Inferior parietal cortex (tissue), 1 donor: ENCODE measurements around the gene ZNF503.
"Not testable (repeated sequence)": the region's sequence is repeated elsewhere in the genome, so short reads cannot be mapped to it uniquely, and the experiment has no call there.

Experiments used
- DNase-seq: peaks from one replicate; pipeline ENCODE4 v3.0.0-alpha.2; 2016; ENCODE audit errors: extremely low spot score

ZNF503 gene

DNA sequence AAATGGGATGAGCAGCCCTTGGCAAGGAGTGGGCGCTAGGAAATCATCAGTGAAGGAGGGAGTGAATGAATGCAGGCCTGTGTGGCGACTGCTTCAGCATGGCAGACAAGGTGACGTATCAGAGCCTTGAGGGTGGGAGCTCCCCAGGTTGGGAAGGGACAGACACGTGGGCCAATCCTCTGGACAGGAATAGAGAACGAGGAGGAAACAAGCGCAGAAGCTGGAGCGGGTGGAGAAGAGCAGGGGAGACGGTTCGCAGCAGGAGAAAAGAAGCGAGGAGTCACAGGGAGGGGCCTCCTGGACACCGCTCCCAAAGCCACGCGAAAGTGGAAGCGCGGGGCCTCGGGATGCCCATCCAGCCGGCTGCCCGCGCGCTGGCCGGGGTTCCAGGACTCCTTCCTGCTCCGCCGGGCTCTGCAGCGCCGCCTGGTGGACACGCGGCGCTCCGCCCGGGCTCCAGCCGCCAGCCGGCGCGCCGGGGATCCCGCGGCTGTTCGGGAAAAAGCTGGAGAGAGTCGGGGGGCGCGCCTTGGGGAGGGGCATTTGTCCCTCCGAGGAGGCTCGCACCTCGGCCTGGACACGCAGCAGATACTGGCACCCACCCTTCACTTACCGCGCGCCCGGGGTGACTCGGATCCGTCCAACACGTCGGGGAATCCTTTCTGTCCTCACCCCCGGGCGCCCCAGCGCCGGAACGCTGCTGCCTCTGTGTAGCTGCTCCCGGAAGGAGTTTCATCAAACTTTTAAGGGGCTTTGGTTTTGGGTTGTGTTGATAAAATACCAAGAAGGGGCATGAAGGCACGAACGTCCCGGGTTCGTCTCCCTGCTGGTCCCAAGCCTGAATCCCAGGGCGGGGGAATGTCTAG is 6.3 kb downstream of the ZNF503 start:
- no peak for DNase-seq

DNA sequence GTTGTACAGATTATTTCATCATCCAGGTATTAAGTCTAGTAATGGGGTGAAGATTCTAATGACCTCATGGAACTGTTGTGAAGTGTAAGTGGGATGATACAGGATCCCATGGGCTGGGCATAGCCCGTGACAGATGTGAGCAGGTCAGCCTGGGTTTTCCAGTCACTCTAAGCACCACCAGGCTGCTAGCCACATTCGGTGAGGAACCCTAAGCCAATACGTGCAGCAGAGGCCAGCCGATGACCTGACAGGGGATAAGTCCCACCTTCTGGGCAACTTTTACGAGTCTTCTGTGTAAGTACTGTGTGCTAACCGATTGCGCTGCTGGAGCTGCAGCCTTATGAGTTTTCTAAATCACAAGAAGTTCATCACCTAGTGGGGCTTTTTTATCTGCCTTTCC is 7.3 kb downstream of the ZNF503 start:
- no peak for DNase-seq

DNA sequence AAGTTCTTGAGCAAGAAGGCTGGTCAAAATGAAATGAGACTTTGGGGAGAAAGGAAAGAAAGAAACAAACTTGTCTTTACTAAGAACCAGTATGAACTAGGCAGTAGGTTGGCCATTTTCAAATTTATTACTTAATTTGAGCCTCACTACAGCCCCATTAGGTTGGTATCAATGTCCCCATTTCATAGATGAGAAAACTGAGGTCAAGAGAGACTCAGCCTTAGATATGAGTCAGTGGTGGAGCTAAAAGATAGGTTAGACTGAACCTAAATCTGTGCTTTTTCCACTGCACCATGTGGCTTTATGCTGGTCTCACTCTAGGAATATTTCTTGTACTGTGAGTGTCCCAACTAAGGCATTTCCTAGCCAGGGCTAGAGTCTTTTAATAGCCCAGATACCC is 8.8 kb downstream of the ZNF503 start:
- DNase-seq = no peak

DNA sequence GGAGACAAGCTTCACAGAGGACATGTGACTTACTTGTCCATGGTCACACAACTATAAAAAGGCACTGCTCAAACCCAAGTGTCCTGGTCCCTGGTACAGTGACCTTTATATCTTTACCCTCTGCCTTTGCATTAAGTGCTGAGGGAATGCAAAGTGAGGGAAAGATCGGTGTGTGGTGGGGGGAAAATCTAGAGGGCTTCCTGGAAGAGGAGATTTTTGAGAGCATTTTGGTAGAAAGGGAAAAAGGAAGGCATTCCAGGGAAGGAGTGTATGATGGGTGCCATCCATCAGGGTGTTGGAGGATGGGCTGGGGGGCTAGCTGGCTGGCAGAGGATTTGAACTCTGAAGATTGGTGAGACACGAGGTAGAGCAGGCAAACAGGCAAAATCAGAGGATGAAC is 9.3 kb downstream of the ZNF503 start:
- DNase-seq = no peak

DNA sequence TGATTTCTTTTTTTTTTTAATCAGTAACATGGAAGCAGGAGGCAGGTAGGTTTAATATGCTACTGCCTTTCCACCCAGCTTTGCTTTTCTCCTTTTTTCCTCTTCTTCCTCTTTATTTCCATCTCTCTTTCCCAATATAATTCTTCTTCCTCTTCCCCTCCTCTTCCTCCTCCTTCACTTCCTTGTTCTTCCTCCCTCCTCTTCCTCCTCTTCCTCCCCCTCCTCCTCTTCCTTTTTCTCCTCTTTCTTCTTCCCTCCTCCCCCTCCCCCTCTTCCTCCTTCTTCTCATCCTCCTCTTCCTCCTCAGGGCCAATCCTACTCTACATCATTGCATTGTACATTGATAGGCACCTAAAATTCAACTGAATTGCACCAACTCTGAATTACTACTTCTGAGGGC is 11.4 kb downstream of the ZNF503 start:
- DNase-seq = no peak

DNA sequence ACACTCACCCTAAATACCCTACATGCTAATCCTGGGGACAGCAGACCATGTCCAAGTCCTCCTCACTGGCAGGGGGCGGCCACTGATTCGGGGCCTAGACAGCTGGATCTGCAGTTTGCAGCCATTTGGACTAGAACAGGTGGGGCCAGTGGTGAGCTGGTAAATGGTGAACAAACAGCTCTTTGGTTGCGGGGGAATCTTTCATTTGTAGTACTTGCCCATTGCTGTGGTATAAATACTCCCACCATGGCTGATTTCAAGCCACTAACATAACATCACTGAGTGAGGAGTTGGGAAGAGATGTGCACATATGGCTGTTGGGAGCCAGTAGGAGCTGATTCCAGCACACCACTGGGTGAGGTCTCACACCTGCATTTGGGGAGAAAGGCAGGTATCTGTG is 13.5 kb downstream of the ZNF503 start:
- DNase-seq = no peak

DNA sequence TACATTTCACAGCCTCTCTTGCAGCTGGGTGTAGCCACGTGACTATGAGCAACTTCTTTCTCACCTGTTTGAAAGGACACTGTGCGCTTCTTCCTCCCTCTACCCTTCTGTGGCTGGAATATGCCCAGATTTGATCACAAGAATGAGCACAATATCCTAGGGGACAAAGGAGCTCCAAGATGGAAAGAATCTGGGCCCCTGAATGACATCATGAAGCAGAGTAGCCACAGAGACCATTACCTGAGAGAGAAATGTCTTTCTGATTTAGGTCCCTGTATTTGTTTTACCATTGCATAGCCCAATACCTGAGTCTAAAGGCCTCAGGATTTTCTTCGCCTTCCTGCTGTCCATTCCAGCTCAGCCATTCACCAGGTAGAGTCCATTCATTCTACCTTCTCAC is 15.4 kb downstream of the ZNF503 start:
- no peak for DNase-seq

DNA sequence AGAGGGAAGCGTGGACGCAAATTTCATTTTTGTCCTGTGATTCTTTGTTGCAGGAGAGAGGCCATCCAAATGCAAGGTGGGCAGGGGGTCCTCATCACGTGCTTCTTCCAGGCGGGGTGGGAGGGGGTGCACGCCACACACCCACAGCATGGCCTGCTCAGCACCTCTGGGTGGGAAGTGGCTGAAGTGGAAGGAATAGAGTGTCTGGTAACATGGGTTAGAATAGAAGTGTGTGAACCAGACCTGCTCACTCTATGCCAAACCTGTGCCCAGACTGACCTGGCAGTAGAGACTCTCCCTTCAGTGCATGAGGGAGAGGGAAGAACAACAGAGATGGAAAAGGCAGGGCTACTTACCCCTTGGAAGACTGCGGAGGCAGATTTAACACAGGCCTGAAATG is 21.7 kb downstream of the ZNF503 start:
- DNase-seq = no peak

DNA sequence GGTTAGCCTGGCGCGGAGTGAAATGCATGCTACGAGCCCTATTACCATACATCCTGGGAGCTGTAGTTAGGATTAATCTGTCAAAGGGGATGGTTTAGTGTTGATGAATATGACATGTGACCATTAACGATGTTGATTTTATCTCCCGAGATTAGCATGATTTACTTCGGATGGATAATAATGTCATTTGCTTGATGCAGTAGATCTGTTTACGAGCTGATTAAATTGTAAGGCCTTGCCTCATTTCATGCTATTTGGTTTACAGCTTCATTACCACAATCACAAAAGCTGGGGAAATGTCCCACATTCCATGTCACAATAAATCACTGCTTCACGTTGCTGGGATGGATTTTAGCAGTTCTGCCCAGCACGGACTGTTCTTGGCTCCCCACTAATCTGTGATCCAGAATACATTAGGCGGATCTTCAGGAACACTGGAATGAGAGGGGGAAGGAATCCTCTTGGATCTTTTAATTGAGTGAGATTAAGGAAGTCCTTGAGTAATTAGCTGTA is 22.3 kb downstream of the ZNF503 start:
- no peak for DNase-seq

DNA sequence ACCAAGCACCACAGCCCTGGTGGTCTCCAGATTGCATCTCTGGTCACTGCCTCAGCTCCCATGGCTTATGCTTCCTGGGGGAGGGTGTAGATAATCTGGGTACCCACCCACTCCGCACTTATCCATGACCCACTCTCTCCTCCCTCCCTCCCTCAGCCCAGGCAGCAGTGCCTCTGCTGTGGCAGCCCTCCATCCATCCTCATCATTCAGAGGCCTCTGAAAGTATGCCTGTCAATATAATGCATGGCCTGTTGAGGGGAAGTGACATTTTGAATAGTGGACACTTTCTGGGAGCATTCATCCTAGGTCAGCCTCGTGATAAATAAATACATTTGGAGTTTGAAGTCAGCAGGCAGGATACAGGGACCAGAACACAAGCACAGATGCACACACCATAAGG is 23.2 kb downstream of the ZNF503 start:
- DNase-seq = no peak

DNA sequence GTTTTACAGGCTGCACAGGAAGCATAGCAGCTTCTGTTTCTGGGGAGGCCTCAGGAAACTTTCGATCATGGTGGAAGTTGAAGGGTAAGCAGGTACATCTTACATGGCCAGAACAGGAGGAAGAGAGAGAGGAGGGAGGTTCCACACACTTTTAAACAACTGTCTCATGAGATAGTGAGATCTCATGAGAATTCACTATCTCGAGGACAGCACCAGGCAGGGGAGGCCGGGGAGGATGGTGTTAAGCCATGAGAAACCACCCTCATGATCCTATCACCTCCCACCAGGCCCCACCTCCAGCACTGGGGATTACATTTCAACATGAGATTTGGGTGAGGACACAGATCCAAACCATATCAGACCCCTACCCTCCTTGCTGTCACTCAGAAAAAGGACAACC is 23.7 kb downstream of the ZNF503 start:
- DNase-seq = no peak

DNA sequence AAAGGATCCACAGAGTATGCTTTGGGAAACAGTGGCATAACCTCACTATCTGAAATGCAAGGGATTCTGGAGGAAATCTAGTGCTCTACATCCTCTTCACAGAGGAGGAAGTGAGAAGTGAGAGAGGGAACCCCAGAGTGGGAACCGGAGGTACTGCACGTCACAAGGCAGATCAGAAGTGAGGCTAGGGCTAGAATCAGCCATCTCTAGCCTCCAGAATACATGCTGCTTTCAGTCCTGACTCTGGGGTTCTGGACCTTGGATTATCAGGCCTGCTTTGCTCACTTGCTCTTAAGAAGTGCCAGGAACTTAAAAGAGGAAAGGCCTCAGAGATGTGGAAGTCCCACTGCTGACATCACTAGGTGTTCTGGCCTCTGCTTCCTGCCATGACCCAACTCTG is 25.7 kb downstream of the ZNF503 start:
- no peak for DNase-seq

DNA sequence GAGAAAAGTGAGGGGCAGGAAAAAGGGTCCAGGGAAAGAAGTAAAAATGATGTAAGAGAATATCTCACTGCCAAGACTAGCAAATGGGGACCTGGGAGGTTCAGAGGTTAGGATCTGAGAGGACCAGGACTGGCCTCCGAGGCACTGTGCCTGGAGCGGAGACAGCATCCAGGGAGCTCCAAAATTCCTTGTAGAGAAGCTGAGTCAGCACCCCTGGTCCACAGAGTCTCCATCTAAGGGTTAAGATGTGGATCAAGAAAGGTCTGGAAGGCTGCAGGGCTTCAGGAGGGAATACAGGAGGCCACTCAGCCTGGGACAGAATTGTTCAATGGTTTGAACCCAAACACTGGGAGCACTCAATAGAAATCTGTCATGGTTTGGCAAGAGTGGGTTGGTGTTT is 30.6 kb downstream of the ZNF503 start:
- no peak for DNase-seq

DNA sequence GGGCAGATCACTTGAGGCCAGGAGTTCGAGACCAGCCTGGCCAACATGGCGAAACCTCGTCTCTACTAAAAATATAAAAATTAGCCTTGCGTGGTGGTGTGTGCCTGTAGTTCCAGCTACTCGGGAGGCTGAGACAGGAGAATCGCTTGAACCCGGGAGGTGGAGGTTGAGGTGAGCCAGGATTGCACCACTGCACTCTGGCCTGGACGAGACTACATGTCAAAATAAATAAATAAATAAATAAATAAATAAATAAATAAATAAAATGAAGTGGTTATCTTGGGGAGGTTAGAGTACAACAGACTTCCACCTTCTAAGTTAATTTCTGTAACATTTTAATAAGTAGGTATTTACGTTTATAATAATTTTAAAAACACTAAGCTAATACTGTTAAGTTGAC is 31.7 kb downstream of the ZNF503 start:
- not testable (repeated sequence) for DNase-seq

DNA sequence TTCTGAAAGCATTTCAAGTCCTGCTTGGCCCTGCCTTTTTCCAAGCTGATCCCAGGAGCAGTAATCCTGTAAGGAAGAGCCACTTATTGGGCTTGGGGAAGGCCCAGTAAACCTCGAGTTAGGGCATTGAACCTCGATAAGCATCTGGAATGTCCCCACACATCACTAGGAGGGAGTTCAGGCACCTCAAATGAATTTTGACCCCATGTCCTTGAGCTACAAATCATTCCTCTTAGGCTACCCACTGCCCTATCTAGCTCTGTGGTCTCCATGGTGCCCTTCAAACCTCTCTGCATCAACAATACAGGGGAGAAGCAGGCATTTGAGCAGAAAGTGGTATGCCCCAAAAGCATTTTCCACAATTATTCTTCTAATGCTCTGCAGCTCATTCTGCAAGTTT is 33.7 kb downstream of the ZNF503 start:
- DNase-seq = no peak

DNA sequence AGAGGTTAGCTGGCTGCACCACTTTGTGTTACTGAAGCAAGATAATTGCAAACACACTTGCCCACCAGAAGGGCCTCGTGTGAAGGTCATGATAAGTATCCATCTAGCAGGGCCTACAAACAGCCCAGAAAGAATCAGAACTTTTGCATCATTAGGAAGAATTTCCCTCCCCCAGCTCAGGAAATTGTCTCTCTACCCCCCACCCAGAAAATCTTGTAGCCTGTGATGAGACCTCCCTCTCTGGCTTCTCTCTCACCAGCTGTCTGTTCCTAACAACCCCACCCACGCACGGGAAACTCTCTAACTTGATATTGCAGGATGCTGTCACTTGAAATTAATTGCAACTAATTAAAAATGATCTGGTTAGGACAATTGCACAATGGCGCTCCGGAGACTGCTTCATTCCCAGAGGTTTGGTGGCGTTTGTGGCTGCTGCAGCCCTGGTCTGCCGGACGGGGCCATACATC is 34.5 kb downstream of the ZNF503 start:
- no peak for DNase-seq

DNA sequence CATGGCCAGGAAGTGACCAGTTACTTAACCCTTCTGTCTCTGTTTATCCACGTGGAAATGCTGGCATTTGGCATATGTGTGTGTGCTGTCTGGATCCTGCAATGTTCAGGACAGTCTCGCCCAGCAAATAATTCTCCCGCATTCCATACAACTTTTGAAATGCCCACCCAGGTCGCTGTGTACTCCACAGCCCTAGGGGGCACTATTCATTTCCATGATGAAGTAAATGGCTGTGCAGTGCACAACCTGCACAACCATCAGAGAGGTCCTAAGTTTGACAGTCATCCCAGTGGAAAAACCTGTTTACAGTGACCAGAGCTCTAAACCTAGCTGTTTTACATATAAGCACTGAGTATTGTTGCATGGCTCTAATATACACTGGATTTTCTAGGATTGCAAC is 38.1 kb downstream of the ZNF503 start:
- DNase-seq = no peak

DNA sequence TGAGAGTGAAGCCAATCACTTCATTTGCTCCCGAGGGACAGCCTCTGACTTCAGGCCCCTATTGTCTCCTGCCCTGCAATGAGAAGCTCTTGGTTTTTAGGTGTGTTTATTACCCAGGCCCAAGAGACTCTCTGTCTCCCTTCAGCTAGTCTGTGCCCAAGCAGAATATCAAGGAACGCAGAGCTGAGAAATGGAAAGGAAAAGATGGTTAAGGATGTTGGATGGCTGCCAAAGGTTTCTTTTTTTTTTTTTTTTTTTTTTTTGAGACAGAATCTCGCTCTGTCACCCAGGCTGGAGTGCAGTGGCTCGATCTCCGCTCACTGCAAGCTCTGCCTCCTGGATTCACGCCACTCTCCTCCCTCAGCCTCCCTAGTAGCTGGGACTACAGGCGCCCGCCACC is 41.7 kb downstream of the ZNF503 start:
- DNase-seq = not testable (repeated sequence)

DNA sequence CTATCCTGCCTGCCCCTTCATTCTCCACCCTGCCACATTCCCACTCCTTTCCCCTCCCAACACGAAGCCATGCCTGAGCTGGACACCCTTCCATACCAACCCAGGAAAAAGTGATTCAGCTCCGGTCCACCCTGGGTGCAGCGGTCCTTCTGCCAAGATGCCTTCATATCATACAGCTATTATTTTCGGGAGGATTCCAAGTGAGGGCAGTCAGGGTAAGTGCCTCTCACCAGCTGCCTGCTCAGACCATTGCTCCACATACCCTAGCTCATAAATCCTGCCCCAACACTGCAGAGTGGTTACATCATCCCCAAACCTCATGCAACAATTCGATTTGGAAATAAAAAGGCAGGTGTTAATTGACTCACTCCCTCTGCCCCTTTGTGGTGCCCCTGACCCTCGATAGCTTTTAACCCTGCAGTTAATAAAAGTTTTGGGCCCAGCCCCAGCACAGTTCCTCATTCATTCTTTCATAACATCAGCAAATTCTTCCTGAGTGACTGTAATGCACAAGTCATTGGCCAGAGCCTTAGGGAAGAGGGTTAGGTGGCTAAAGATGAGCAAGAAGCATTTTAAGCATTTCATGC is 42.6 kb downstream of the ZNF503 start:
- no peak for DNase-seq

DNA sequence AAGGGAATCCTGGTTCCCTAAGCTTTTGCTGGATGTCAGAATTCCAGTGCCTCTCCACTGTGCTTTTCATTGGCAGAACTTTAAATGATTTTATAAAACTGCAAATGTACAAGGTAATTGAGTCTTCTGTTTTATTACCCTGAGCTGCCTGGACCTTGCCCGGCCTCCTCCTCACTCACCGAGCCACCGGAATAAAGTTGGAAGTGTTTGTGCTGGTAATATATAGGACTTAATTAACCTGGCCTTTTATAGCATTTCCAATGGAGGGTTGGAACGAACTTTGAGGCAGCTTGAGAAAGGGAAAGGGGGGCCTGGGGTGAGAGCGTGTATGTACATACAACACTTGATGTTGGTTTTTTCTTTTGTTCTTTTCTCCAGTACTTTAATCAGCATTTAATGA is 43.4 kb downstream of the ZNF503 start:
- DNase-seq = no peak

DNA sequence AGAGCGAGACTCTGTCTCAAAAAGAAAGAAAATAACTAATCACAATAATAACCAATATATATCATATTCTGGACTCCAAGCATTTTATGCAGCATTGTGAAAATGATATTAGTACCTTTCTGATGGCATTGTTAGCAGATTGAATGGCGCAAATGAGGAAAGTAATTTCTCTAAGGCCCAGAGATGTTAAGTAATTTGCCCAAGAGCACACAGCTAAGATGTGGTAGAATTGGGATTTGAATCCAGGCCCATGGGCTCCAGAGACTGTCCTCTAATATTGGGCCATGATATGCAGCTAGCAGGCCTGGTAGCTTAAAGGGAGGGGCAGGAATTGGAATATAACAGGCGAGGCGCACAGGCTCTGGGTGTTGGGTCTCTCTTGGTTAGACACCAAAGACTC is 44.1 kb downstream of the ZNF503 start:
- DNase-seq = no peak

DNA sequence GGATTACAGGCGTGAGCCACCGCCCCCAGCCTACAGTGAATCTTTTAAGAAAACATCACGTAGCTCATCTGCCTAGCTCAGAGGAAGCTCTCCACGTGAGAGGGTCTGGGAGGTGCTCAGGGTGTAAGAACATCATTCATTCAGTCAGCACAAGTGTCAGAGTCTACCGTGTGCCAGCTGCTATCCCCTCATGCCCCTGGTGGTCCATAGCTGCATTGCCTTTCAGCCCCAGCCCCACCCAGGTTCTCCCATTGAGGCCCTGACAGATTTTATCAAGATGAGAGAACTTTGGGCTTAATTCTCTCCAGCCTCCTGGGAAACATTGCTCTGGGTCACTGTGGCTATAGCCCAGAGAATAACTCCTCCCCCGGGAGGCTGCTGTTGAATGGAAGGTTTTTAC is 45.1 kb downstream of the ZNF503 start:
- no peak for DNase-seq

DNA sequence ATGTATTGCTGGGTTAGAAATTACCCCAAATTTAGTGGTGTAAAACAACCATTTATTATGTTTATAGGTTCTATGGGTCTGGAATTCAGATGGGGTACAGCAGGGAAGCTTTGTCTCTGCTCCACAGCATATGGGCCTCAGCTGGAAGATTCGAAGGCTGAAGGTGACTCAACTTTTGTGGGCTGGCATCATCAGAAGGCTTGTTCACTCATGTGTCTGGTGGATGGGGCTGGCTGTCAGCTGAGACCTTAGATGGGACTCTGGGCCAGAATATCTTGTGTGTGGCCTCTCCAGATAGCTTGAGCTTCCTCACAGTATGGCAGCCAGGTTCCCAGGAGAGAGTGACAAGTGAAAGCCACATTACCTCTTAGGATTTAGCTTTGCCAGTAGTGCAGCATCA is 45.9 kb downstream of the ZNF503 start:
- DNase-seq = no peak
